ENCODE measurements around the gene SPIN2A.

- no peak for TF ChIP-seq CTCF (IDR thresholded peaks at IDR 0.05)
- TF ChIP-seq EZH2phosphoT487 (IDR thresholded peaks at IDR 0.05), result no peak
Measured at GRCh38 chrX:57132046-57132445, 5.2 kb downstream of the SPIN2A start.

Measured in neural progenitor cell (in vitro differentiated cells).